ENCODE results near the gene CHD6.

- TF ChIP-seq CTCF (IDR thresholded peaks at IDR 0.05) (no peak), POLR2A (IDR thresholded peaks at IDR 0.05) (no peak)
These were observed 148.3 kb downstream of the CHD6 start for GRCh38 chr20:41469868-41470267.

Data from testis (tissue), 2 donors.